GM21619 (cell line): Measurements from ENCODE around the gene MYH7.
"Not testable (repeated sequence)": the region's sequence is repeated elsewhere in the genome, so short reads cannot be mapped to it uniquely, and the experiment has no call there.

ENCODE experiments used
- ATAC-seq: cut with Tn5 transposase; IDR thresholded peaks from one replicate; pipeline ENCODE4 v1.9.1; 2021; ENCODE audit not compliant: unreplicated experiment

MYH7 gene

DNA sequence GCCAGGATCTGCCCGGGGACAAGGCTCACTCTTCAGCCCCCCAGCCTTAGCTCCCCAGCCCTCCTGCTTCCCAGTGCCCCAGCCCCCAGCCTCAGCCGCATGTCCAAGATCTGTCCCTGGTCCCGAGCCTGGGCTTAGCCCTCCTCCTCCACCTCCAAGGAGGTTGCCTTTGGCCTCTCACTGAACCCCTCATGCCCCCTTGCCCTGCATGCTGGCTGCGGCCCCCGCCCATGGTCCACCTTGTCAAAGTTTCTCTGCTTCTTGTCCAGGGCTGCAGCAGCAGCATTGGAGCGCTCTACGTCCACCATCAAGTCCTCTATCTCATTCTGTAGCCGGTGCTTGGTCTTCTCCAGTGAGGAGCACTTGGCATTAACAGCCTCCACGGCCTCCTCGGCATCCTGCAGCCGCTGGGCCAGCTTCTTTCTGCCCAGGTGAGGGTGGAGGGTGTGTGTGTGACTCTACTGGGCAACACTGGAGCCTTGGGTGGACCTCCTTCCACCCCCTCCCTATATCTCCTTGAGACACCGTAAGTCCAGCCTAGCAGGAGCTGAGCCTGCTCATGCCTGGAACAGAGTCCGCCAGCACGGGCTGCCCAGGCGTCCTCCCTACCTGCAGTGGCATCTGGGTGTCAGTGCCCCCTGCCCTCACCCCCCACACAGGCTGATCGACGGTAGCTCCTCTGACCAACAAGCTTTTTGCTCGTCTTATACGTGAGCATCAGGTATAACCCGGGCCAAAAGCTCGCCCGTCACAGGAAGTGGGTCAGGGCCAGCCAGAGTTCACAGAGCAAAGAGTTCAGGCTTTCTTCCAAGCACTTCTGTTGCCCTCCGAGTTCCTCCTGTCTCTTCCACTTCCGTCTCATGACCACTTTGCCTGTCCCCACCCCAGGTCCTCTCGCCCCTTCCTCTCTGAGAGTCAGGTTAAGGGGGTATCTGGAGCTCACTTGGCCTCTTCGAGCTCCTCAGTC lies 47.3 kb downstream of the MYH7 start:
- no peak for ATAC-seq

DNA sequence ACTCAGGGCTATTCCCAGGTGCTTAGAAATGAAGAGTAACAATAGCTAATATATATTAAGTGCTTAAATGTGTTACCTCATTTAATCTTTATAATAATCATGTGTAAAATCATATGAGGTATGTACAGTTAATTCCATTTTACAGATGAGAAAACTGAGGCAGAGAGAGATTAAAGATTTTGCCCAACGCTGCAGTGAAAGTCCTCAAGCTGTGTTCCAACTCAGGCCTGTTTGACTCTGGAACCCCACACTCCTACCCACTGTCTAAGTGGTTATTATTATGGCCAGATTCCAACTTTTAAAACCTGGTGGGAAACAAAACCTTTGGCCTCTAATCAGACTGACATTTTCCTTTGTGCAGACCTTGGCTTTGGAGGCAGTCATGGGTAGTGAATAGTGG lies 48.5 kb downstream of the MYH7 start:
- ATAC-seq = no peak

DNA sequence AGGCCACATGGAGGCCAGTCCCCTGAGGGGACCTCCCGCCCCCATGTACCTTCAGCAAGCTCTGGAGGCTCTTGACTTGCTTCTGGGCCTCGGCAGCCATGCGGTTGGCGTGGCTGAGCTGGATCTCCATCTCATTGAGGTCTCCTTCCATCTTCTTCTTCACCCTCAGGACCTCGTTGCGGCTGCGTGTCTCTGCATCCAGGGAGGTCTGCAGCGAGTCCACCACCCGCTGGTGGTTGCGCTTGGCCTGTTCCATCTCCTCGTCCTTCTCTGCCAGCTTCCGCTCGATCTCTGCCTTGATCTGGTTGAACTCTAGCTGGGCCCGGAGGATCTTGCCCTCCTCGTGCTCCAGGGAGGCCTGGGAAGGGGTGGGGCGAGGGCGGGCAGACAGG lies 49.2 kb downstream of the MYH7 start:
- ATAC-seq = not testable (repeated sequence)

DNA sequence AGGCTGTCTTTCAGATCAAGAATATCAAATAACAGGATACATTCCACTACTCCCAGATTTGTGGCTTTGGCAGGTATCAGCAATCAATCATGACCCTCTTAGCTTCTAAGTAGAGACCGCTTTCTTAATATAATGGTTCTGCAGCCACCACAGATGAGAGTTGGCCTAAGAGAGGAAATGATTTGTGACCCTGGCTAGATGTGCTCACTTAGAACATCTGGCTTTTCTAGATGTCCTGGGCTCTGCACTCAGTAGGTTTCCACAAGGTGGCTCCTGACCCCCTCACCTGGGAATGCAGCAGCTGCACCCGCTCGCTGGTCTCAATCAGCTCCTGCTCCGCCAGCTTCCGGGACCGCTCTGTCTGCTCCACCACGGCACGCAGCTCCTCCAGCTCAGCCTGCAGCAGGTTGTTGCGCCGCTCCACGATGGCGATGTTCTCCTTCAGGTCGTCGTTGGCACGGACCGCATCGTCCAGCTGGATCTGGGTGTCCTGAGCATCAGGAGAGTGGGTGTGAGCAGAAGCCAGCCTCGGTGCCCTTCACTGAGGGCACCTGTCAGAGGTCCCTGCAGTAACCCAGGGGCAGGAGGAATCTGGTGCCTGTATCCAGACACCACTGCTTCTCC lies 49.7 kb downstream of the MYH7 start:
- ATAC-seq = no peak

DNA sequence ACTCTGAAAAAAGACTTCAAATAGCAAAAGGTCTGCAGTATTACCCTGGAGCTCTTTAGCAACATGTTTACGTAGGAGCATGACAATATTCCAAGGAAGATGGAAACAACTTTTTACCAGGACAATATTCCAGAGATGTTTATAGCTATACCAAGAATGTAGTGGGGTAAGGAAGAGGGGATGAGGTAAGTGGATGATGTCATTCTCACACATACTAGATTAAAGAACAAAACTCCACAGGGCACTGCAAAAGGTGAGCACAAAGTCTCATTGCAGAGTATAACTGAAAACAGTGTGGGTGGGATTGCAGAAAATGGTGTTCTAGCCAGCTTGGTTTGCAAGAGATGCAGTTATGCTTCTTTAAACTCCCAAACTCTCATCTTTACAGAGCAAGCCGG lies 50.2 kb downstream of the MYH7 start:
- no peak for ATAC-seq

DNA sequence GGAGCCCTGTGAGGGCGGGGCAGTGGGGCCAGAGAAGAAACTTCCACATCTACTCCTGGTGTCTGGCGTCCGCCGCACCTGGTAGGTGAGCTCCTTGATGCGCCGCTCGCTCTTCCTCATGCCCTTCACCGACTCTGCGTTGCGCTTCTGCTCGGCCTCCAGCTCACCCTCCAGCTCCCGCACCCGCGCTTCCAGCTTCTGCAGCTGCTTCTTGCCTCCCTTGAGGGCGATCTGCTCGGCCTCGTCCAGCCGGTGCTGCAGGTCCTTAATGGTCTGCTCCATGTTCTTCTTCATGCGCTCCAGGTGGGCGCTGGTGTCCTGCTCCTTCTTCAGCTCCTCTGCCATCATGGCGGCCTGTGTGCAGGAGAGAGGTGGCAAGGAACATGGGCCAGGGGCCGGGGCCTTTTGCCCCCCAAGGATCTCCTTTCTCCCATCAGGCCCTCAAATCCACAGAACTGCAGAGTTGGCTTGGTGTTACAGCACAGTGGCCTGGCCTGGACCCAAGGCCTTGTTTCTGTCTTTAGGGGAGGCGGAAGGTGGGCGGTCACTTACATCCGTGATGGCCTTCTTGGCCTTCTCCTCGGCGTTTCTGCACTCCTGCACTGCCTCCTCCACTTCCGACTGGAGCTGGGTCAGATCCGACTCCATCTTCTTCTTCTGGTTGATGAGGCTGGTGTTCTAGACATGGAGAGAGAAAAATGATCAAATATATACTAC lies 50.9 kb downstream of the MYH7 start:
- ATAC-seq = no peak

DNA sequence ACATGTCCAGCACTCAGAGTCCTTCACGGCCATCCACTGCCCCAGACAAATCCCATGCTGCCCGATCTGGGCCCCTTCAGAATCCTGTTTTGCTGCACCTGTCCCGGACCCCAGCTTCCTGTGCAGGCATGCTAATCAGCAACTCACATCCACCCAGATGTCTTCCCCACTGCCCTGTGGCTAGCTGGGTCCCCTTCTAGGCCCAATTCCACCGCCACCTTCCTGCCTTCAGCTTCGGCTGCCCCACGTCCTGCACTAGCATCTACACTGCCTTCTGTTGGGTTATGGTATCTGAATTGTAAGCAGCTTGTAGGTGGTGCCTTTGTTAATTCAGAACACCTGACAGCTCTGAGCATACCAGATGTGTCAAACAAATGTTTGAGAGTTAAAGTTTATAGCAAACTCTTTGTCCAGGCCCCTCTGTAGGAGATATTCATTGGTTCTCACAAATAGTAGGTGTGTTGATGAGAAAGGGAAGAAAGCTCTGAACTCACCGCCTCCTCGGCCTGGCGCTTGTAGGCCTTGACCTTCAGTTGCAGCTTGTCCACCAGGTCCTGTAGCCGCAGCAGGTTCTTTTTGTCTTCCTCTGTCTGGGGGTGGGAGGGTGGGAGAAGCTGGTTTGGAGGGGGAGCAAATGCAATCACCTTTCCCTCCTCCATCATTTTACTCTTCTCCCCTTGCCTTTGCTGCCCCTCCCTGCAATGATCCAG lies 52.6 kb downstream of the MYH7 start:
- no peak for ATAC-seq

DNA sequence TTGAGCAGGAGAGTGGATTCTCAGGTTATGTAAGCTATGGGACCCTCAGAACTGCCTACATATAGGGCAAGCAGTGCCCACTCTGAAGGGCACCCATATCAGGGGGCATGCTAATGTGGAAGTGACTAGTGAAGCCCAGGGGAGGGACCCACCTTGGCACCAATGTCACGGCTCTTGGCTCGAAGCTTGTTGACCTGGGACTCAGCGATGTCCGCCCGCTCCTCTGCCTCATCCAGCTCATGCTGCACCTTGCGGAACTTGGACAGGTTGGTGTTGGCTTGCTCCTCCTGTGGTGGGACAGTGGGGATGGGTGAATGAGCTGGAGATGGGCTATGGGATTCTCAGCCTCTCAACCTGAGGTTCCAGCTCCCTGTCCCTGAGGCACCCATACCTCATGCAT lies 53.2 kb downstream of the MYH7 start:
- ATAC-seq = no peak

DNA sequence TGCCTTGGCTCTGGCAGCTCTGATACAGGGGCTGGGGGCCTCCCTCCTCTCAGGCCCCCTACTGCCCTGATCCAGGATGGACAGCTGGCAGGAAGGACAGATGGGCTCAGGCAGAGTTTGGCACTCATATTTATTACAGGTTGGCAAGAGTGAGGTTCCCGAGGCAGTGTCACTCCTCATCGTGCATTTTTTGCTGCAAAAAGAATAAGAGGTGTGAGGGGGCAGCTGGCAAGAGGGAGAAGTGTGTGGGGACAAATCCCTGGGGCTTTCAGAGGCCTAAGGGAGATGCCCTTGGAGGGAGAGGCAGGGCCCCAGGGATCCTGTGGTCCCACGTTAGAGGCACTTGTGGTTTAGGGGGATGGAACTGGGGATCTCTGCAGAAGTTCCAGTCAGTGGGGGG lies 53.6 kb downstream of the MYH7 start:
- ATAC-seq = no peak

DNA sequence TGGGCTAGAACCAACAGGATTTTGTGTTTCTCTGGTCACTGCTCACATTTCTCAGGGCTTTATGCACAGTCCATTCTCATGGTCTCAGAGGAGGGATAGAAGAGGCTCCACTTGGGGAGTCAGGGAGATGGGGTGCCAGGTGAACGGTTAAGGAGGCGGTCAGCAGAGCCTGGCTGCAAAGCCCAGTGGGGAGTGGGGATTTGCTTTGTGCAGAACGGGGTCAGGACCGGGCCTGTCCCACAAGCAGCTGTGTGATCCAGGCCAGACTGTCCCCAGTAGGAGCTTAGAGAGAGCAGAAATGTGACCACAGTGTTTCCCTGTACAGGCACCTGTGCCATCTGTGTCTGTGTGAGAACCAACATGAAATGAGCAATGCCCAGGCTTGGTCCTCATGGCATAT lies 54.5 kb downstream of the MYH7 start:
- ATAC-seq = no peak

DNA sequence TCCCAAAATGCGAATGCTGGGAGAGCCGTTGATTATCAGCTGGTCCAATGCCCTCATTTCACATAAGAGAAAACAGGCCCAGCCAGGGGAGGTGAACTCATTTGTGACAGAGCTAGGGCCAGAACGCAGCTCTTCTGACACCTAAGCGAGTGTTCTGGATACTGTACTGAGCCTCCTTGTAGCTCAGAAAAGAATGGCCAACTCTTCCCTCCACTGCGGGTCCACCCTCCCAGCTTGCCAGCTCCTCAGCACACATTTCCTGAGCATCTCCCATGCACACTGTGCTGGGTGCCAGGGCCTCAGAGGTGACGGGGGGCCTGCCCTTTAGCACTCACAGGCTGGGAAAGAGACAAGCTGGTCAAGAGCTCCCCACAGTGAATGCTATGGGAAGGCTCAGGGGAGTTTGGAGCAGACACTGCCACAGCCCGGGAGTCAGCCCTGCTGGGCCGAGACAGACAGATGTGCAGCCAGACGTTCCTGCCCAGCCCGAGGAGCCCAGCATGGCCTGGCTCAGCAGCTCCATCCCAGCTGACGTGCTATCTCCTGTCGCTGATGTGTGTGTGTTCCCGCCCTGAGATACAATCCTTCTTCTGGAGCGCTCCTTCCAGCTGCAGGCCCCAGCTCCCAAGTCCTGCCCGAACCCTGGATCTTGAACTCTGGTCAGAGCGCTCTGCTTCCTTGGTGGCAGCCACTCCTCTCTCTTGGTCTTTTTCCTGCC lies 55.1 kb downstream of the MYH7 start:
- no peak for ATAC-seq

DNA sequence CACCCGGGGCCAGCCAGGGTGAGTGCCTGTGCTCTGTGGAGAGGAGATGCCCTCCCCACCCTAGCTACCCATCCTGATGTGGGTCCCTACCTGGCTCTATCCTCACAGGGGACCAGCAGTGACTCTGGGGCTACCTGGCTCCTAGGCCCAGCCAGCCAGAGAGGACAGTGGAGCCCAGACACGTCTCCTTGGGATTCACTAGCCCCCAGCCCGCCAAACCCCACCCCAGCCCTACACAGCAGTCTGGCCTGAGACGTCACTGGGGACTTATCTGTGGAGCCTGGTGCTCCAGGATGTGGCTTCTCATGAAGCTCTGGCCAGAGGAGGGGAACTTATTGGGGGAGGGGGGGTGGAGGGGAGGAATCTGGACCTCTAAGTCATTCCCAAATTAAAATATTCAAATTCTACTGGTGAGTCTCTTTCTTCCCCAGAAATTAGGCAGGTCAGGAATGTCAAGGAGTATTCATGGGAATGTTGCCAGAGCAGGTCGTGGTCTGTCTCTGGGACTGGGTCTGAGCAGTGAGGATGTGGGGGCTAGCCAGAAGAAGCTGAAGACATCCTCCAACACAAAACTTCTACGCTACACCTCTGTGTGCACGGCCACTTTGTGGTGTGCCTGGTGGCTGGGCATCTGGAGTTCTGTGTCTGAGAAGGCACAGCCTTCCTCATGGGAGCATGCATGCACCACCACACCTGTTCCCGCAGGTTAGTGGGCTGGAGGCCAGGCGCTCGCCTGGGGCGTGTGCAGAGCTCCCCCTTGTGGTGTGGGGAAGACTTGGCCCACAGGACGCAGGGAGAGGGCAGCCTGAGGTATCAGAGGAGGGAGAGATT lies 55.9 kb downstream of the MYH7 start:
- ATAC-seq = no peak

DNA sequence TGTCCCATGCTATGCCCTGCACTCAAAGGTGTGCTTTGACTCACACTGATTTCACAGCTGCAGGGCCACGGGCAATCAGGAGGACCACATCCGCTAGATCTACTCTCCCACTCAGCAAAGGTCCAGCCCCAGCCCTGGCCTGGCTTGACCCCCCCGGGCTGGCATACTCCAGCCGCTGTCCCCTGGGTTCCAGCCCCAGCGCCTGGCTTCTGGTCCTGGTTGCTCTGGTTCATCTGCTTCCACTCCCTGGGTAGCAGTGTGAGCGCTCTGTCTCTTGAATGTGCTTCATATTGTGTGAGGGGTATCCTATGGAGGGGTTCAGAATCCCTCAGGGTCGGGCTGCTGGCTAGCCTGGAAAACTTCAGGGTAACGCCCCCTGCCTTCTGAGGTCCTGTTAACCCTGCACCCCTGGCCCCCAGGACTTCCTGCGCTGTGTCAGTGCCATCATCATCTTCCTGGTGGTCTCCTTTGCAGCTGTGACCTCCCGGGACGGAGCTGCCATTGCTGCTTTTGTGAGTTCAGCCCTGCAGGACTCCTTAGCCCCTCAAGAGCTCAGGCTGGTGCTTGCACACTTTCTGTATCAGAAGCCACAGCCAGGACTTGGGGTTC lies 56.7 kb downstream of the MYH7 start:
- no peak for ATAC-seq

DNA sequence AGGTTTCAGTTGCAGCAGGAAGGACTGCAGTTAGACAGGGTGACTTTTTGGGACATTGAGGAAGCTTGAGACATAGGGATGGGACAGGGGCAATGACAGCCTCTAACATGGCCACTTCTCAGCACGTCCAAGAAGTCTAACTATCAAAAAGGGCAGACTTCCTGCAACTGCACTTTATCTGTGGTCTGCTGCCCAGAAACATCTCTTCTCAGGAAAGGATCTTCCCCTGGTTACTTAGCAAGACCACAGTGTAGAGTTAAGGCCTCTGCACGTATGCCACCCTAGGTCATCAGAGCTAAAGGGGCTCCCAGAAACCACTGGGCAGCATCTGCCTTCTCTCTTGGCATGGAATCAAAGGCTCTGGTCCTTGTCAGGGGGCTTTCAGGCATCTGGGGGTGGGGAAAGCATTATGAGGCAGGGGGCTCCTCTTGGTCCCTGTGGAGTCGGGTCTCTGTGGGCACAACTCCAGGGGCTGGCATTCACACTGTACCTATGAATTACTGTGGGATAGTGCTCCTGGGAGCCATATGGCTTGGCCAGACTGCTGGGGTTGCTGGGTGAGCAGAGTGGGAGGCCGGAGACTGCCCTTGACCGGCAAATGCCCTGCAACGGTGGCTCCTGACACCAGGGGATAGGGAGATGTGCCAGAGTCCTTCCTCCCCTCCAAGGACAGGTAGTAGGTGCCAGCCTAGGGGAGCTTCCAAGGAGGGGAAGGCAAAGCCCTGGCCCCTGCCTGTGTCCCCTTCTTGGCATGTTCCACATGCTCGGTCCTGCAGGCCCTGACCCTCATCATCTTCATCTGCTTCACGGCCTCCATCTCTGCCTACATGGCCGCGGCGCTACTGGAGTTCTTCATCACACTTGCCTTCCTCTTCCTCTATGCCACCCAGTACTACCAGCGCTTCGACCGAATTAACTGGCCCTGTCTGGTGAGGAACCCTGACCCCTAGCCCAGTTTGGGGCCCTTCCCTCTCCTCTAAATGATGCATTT lies 57.6 kb downstream of the MYH7 start:
- no peak for ATAC-seq

DNA sequence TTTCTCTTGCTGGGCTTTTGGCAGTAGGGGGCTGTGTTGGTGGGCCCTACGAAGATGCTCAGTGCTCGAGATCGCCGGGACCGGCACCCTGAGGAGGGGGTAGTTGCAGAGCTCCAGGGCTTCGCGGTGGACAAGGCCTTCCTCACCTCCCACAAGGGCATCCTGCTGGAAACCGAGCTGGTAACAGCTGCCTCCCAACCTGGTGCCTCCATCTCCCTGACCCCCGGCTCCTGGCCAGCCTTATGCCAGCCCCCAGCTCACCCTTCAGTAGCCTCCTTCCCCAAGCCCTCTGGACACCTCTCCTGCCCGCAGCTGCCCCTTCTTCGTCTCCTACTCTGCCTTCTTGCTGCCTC lies 58.3 kb downstream of the MYH7 start:
- ATAC-seq = no peak

DNA sequence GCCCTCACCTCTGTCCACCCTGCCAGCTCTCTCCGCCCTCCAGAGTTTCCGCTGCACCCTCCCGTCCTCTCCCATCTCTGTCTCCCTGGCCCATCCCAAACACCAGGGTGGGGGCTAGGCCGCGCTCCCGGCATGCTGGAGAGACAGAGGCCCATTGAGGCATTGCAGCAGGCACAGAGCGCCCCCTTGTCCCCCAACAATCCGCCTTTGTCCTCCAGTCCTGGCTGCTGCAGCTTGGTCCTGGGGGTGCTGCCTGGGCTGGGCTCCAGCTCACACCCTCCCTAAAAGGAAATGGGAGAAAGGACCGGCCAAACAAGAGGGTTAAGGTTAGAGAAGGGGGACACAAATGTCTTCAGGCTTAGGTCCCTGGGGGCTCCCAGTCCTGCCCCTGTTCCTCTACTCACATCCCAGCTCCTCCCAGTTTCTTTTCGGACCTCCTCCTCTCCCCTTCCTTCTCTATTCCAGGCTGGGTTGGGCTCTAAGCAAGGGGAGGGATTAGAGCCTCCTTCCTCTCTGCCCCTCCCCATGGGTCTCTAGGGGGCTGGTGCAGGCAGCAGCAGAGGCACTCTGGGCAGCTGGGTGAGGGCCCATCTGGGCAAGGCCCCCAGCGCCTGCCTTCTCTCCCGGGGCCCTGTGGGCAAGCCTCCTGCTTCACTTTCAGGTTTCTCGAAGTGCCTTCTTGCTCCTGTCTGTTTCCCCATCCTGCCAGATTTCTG lies 58.8 kb downstream of the MYH7 start, which contains the start of gene CMTM5:
CMTM5 (plus strand) TSS at position 565 of the 716 bp plus-strand sequence. CDS start 206 bp downstream, outside the sequence.
- ATAC-seq = no peak

DNA sequence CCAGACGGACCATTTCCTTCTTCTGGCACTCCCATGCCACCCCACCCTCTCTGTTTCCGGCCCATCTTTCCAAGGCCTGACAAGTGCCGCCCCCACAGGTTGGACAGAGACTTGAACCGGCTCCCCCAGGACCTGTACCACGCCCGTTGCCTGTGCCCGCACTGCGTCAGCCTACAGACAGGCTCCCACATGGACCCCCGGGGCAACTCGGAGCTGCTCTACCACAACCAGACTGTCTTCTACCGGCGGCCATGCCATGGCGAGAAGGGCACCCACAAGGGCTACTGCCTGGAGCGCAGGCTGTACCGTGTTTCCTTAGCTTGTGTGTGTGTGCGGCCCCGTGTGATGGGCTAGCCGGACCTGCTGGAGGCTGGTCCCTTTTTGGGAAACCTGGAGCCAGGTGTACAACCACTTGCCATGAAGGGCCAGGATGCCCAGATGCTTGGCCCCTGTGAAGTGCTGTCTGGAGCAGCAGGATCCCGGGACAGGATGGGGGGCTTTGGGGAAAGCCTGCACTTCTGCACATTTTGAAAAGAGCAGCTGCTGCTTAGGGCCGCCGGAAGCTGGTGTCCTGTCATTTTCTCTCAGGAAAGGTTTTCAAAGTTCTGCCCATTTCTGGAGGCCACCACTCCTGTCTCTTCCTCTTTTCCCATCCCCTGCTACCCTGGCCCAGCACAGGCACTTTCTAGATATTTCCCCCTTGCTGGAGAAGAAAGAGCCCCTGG lies 59.8 kb downstream of the MYH7 start:
- ATAC-seq = no peak
